ENCODE results near the gene SUSD4.

Gene SUSD4

DNA sequence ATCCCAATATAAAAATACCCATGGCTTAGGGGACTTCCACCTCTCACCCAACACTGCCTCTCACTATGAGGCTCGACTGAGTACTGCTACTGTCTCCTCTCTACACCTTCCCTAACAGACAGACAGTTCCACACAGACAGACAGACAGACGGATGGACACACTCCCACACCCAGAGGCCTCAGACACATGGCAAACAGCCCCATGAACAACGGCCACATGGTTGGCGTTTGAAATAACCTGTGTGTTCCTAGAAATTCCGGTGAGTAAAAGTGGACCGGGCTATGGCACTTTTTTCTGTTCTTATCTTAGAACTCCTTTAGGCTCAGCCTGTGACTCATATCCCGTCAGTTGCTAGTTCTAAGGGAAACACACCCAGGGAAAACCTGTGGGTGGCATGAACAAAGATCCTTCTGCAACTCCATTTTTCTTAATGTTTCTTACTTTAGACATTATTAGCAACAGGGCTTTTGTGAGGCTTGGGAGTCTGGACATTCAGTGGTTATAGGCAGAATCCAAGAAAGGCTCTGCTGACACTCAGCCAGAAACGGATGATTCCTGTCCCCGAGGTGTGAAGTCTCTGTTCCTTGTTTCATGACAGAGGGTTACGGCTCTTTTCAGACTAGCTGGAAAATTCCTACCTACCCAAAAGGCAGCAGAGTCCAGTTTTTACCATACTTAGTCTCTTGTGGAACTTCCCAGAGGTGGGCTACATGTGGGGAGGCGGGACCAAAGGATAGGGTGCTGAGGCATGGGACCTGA, 130.4 kb downstream of the SUSD4 start:
- peak; percentile 72 for DNase-seq (ENCODE audit: low read depth)
- in situ Hi-C loops (cut with HindIII; ENCODE audit: low sequenced_read_pairs): no loop called here
- H3K4me3 ChIP-seq (ENCODE audit: low read depth, low read length): no peak overlapping the region
- TF ChIP-seq, protein P1, sequence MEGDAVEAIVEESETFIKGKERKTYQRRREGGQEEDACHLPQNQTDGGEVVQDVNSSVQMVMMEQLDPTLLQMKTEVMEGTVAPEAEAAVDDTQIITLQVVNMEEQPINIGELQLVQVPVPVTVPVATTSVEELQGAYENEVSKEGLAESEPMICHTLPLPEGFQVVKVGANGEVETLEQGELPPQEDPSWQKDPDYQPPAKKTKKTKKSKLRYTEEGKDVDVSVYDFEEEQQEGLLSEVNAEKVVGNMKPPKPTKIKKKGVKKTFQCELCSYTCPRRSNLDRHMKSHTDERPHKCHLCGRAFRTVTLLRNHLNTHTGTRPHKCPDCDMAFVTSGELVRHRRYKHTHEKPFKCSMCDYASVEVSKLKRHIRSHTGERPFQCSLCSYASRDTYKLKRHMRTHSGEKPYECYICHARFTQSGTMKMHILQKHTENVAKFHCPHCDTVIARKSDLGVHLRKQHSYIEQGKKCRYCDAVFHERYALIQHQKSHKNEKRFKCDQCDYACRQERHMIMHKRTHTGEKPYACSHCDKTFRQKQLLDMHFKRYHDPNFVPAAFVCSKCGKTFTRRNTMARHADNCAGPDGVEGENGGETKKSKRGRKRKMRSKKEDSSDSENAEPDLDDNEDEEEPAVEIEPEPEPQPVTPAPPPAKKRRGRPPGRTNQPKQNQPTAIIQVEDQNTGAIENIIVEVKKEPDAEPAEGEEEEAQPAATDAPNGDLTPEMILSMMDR (IDR thresholded peaks at IDR 0.05; ENCODE audit: low read depth, low read length, missing control alignments): no peak

DNA sequence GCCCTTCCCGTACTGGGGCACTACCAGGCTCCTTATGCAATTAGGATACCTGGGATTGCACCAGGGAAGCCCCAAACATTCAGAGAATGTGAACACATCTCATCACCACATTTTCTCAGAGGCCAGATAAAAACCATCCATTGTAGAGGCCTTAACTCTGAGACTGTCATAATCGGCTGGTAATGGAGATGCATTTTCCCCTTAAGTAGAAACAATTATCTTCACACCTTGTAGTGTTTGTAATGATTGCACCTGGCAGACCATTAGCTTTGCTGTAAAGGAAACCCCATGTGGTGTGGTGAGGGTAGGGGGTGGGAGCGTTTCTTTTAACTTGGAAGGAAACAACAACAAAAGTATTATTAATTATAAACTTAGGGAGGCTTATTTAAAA, 131.0 kb downstream of the SUSD4 start:
- TF ChIP-seq, protein P1 (IDR thresholded peaks at IDR 0.05; ENCODE audit: low read depth, low read length, missing control alignments): no peak
- no peak overlapping the region for H3K4me3 ChIP-seq (ENCODE audit: low read depth, low read length)
- no peak for DNase-seq (ENCODE audit: low read depth)
- in situ Hi-C loops (cut with HindIII; ENCODE audit: low sequenced_read_pairs): no loop called here

DNA sequence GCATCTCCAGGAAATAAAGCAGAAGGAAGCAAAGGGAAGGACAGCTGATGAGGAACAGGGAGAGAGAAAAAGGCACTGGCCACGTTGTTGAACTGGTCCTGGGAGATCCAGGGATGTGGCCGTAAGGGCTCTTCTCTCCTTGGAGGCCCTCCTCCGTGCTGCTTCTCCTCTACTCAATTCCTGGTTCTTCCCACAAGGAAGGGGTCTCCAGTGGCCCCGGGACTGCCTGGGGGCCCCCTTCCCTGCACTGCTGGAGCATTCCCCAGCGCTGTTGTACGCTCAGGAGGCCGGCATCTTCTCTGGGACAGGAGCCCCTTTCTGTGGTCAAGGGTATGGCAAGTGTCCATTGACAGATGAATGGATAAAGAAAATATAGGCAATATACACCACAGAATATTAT, 132.4 kb downstream of the SUSD4 start:
- no peak for DNase-seq (ENCODE audit: low read depth)
- in situ Hi-C loops (cut with HindIII; ENCODE audit: low sequenced_read_pairs): no loop called here
- no peak overlapping the region for H3K4me3 ChIP-seq (ENCODE audit: low read depth, low read length)
- TF ChIP-seq, protein P1 (IDR thresholded peaks at IDR 0.05; ENCODE audit: low read depth, low read length, missing control alignments): no peak

DNA sequence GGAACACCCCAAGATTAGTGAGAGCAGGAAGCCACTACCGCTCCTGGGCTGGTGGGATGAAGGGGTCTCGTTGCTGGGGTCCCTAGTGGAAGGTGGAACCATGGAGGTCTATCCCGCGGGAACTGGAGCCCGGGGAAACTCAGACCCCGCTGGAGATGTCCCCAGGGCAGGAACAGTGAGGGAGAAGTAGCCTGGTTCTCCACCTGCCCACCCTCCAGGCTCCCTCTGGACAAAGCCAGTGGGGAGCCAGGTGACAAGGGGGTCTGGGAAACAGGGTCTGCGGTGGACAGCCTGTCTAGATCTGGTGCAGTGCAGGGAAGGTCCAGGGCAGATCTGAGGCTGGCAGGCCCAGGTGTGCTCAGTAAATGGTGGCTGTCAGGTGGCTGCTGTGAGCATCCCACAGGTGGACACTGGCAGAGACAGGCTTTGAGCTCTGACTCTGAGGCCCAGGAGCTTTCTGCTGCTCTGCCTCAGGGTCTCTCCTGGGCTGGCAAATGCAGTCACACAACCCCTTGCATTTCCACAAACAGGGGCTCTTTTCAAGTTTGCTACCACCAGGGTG, 132.9 kb downstream of the SUSD4 start:
- no peak for DNase-seq (ENCODE audit: low read depth)
- in situ Hi-C loops (cut with HindIII; ENCODE audit: low sequenced_read_pairs): no loop called here
- no peak overlapping the region for H3K4me3 ChIP-seq (ENCODE audit: low read depth, low read length)
- TF ChIP-seq, protein P1 (IDR thresholded peaks at IDR 0.05; ENCODE audit: low read depth, low read length, missing control alignments): no peak

DNA sequence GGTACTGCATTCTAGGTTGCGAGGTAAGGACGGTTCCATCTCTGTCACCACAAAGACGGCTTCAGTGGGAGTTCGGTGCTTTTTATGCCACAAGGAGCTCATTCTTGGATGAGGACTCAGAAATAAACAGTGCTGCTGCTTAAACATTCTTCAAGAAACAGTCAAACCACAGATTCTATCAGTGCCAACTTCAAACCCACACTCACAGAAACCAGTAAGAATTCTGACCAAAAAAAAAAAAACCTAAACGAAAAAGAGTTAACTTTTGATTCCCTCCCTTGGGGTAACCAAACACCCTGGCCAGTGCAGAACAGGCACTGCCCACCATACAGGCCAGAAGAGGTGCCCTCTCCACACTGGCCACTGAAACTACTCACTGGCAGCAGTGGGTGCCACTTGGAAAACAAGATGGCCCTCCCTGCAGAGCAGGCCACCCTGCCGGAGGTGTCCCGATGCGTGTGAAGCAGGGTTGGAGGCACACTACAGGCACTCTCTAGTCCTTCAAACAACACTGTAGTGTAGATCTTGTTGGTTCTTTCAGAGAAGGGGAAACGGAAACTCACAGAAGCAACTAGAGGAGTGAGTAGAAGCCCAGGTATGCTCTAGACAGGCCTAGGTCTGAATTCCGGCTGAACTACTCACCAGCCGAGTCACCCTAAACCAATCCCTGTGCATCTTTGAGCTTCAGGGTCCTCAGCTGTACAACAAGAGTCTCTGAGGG, 133.7 kb downstream of the SUSD4 start:
- TF ChIP-seq, protein P1 (IDR thresholded peaks at IDR 0.05; ENCODE audit: low read depth, low read length, missing control alignments): no peak
- in situ Hi-C loops (cut with HindIII; ENCODE audit: low sequenced_read_pairs): no loop called here
- H3K4me3 ChIP-seq (ENCODE audit: low read depth, low read length): no peak overlapping the region
- peak; percentile 86 for DNase-seq (ENCODE audit: low read depth)

DNA sequence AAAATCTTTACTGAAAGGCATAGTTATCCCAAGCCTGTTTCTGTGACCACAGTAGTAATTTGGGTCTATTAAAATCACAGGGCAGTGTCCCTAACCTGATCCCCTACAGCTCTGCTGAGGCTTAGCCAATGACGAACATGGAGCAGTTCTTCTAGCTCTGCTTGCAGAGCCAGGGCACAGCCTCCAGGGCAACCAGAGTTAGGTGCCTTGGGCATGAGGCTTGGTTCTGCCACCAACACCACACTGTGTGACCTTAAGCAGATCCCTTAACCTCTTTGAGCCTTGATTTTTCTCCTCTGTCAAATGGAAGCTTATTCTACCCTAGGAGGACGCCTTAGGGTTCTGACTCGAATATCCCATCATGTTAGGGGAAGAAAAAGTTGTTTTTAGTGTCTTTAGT, 134.2 kb downstream of the SUSD4 start:
- no peak overlapping the region for H3K4me3 ChIP-seq (ENCODE audit: low read depth, low read length)
- in situ Hi-C loops (cut with HindIII; ENCODE audit: low sequenced_read_pairs): no loop called here
- TF ChIP-seq, protein P1 (IDR thresholded peaks at IDR 0.05; ENCODE audit: low read depth, low read length, missing control alignments): no peak
- DNase-seq (ENCODE audit: low read depth): no peak

Measured in astrocyte of the cerebellum (primary cell).